GM12874 (cell line): ENCODE measurements around the gene HAAO.

Experiments
- TF ChIP-seq, protein P1 (sequence below): IDR thresholded peaks from 2 replicates; pipeline ENCODE4 v1.5.1; 2011; ENCODE audit warnings: low read depth, mild to moderate bottlenecking, control low read depth, low read length, moderate library complexity; ENCODE audit not compliant: insufficient read depth

The HAAO gene

GRCh38 chr2:42788882-42789281, 3.5 kb downstream of the HAAO start:
- TF ChIP-seq, protein P1, sequence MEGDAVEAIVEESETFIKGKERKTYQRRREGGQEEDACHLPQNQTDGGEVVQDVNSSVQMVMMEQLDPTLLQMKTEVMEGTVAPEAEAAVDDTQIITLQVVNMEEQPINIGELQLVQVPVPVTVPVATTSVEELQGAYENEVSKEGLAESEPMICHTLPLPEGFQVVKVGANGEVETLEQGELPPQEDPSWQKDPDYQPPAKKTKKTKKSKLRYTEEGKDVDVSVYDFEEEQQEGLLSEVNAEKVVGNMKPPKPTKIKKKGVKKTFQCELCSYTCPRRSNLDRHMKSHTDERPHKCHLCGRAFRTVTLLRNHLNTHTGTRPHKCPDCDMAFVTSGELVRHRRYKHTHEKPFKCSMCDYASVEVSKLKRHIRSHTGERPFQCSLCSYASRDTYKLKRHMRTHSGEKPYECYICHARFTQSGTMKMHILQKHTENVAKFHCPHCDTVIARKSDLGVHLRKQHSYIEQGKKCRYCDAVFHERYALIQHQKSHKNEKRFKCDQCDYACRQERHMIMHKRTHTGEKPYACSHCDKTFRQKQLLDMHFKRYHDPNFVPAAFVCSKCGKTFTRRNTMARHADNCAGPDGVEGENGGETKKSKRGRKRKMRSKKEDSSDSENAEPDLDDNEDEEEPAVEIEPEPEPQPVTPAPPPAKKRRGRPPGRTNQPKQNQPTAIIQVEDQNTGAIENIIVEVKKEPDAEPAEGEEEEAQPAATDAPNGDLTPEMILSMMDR = no peak

DNA sequence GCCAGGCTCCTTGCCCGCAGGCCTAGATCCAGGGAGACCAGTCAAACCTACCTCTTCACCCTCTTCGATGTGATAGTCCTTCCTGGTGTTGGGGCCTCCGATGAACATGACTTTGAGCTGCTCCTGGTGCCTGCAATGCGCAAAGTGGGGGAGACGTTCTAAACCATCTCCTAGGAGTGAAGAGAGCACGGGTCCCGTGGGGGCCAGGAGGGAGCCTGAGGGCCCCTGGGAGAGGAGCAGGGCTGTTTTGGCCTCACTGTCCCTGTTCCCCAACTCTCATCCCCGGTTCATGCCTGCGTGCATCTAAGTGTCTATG, 3.9 kb downstream of the HAAO start:
- TF ChIP-seq, protein P1 = no peak

DNA sequence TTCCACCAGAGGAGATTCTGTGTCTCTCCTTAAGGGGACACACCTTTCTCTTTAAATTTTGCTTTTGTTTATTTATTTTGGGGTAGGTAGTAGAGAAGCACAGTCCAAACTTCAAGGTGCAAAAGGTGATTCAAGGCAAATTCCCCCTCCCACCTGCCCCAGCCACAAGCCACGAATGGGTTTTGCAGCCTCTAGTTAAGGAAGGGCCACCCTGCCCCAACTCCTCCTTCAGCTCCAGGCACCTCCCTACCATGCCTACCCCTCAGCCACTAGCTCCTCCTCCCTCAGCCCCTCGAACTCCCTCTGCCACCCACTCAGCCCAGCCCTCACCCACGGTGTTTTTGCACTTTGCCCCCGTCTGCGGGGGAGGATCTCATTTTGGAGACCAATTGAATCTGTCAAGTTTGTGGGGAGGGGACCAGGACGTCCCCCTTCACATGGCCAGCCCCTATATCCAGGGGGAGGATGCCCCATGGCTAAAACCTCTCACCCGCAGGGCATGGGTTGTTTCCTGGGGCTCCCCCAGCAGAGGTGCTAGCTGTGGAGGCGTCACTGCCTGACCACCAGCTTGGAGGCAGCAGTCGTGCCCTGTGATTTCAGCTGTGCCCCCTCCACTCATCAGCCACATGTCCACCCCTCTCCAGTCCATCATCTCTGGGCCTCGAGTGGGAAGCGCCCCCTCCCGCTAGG, 4.5 kb downstream of the HAAO start:
- TF ChIP-seq, protein P1 = no peak

GRCh38 chr2:42787424-42787787, 5.0 kb downstream of the HAAO start:
- TF ChIP-seq, protein P1 = no peak

DNA sequence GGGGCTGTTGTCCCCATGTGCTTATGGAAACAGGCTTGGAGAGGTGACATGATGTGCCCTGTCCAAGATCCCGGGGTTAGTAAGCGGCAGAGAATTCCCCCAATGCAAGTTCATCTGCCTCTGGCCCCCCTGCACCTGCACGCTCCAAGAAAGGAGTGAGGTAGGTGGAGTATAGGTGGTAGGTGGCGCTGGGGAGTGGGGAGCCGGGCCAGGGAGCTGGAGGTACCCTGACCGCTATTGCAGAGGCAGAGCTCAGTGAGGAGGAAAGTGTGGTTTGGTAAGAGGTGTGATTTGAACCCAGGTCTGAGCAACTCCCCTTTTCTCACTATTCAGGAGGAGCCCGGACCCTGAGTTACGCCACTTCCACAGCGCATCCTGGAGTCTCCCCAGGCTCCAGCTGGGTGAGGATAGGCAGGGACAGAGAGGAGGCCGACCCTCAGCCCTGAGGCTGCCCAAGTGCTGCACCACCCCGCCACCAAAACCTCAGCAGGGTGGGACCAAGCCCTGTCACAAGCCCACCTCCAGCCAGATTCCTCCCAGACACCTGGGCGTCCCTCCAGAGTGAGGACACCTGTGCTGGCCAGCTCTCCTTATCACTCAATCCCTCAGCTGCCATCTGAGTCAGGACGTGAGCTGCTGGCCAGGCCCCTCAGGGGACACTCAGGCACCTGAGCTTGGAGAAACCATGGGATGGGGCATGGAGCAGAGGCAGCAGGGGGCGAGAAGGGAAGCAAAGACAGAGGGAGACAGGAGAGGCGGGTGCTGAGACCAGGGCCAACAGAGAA, 5.6 kb downstream of the HAAO start:
- TF ChIP-seq, protein P1 = no peak

GRCh38 chr2:42784204-42784880, 8.0 kb downstream of the HAAO start:
- TF ChIP-seq, protein P1 = no peak

DNA sequence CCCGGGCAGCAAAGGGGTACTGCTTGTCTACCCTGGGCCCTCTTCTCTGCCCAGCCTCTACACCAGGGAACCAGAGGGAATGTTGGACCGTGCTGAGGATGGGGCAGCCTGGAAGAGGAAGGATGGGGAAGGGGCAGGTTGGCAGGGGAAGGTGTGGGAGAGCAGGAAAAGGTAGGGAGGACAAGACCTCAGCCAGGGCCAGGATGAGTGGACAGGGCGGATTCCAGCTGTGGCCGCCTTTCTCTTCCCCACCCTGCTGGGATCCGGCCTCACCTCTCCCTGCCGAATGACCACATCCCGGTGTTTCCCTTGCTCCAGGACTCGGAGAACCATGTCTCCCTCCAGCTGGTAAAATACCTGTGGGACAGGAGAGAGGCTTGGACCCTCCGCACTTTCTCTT, 8.9 kb downstream of the HAAO start:
- TF ChIP-seq, protein P1 = no peak
